ENCODE data around the gene GTF2I. TPM values are rescaled to one million over a fixed set of nuclear protein-coding genes. Genes with fewer than 3 reads are reported as not detected.

The GTF2I gene
- total and polyA plus RNA-seq, 2 donors (not counting 3 experiments of a cell fraction or from before 2014, with no cell fraction given), result 47.6 to 242 TPM

DNA sequence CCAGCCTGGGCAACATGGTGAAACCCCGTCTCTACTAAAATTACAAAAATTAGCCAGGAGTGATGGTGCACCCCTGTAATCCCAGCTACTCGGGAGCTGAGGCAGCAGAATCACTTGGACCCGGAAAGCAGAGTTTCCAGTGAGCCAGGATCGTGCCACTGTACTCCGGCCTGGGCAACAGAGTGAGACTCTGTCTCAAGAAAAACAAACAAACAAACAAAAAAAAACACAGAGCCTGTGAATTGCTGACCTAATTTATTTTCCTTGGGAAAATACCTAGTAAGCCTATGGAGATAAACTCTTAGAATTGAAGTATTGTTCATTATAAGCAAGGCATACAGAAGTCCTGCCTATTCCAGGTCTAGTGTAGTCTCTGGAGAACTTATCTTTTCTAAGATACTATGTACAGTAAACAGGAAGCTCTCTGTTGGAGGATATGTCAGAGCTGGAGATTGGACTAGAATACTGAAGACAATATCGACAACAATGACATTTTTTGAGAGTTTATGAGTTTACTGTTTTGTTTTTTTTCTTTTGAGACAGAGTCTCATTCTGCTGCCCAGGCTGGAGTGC, 14.9 kb downstream of the GTF2I start:
- intact Hi-C loops (cut with micrococcal nuclease), result no loop called here
- FAIRE-seq, result no peak
- Histone ChIP-seq H3K9me1 (replicated peaks; ENCODE audit: control insufficient read depth, extremely low read depth, insufficient read depth, low read length) (no peaks in the 10 kb centered on the region), H3K9ac (replicated peaks; ENCODE audit: extremely low read depth, insufficient read depth, low read length) (no peak overlapping the region), H3K27ac (ENCODE audit: insufficient read depth, low read depth, low read length) (no peak overlapping the region), H3K4me1 (ENCODE audit: control insufficient read depth, extremely low read depth, insufficient read depth, low read length) (no peaks in the 10 kb centered on the region), H3K4me3 (replicated peaks in 1 of 3; ENCODE audit: insufficient read depth in 1 of 3, low read depth in 1 of 3, low read length in 3 of 3) (no peak overlapping the region), H4K20me1 (replicated peaks; ENCODE audit: control insufficient read depth, extremely low read depth, insufficient read depth, low read length) (no peaks in the 10 kb centered on the region), H3K79me2 (ENCODE audit: control insufficient read depth, insufficient read depth, low read length) (peaks cover 96% of the 10 kb centered on the region), H3K9me3 (replicated peaks; ENCODE audit: control insufficient read depth, insufficient read depth, low read length) (no peaks in the 10 kb centered on the region), H3K27me3 (ENCODE audit: control insufficient read depth in 2 of 2, insufficient read depth in 2 of 2, low read length in 2 of 2) (no peaks in the 10 kb centered on the region), H3K4me2 (ENCODE audit: insufficient read depth, low read length) (no peak overlapping the region), H3K36me3 (ENCODE audit: control insufficient read depth in 2 of 2, extremely low read depth in 1 of 2, insufficient read depth in 2 of 2, low read length in 2 of 2) (peaks cover 5% of the 10 kb centered on the region in 2 experiments), H2AFZ (ENCODE audit: low read depth, low read length) (no peak overlapping the region)
- CTCF ChIA-PET, result interaction anchor here (1.6 kb wide), 1 partner anchor 10 kb away, joined by 8 read pairs; no protein-coding TSS in a partner anchor
- POLR2A ChIA-PET, result no interaction called here
- dilution Hi-C loops (cut with MboI; ENCODE audit: extremely low pct_ligation_motif_present, low sequenced_read_pairs), result no loop called here
- no peak for TF ChIP-seq EZH2 (IDR thresholded peaks at IDR 0.05; ENCODE audit: borderline replicate concordance, low read depth, low read length, severe bottlenecking)
- TF ChIP-seq POLR2AphosphoS5 (IDR thresholded peaks at IDR 0.05; ENCODE audit: insufficient read depth, low read depth, low read length), result no peak
- TF ChIP-seq, protein P1, sequence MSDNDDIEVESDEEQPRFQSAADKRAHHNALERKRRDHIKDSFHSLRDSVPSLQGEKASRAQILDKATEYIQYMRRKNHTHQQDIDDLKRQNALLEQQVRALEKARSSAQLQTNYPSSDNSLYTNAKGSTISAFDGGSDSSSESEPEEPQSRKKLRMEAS (IDR thresholded peaks at IDR 0.05; ENCODE audit: insufficient read depth, insufficient read length), result no peak
- TF ChIP-seq JUN (IDR thresholded peaks at IDR 0.05; ENCODE audit: borderline replicate concordance, insufficient read depth, insufficient read length, low read depth), result no peak
- TF ChIP-seq, protein P2, sequence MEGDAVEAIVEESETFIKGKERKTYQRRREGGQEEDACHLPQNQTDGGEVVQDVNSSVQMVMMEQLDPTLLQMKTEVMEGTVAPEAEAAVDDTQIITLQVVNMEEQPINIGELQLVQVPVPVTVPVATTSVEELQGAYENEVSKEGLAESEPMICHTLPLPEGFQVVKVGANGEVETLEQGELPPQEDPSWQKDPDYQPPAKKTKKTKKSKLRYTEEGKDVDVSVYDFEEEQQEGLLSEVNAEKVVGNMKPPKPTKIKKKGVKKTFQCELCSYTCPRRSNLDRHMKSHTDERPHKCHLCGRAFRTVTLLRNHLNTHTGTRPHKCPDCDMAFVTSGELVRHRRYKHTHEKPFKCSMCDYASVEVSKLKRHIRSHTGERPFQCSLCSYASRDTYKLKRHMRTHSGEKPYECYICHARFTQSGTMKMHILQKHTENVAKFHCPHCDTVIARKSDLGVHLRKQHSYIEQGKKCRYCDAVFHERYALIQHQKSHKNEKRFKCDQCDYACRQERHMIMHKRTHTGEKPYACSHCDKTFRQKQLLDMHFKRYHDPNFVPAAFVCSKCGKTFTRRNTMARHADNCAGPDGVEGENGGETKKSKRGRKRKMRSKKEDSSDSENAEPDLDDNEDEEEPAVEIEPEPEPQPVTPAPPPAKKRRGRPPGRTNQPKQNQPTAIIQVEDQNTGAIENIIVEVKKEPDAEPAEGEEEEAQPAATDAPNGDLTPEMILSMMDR (IDR thresholded peaks at IDR 0.05; ENCODE audit: extremely low read depth in 1 of 2, insufficient read depth in 1 of 2, low read depth in 1 of 2, low read length in 2 of 2), result no peak
- TF ChIP-seq MYC (IDR thresholded peaks at IDR 0.05; ENCODE audit: low read depth, low read length), result no peak
- TF ChIP-seq FOS (IDR thresholded peaks at IDR 0.05; ENCODE audit: borderline replicate concordance, insufficient read depth, low read length), result no peak
- TF ChIP-seq GATA2 (IDR thresholded peaks at IDR 0.05; ENCODE audit: insufficient read depth, insufficient read length, low read depth, low read length), result no peak
- no peak for TF ChIP-seq POLR2A (IDR thresholded peaks at IDR 0.05; ENCODE audit: low read depth, low read length)
- BruUV-seq (replicated peaks), result no TSS peak
- no peak for DNase-seq (ENCODE audit: low read depth, low spot score)

Measured in endothelial cell of umbilical vein (primary cell).